HG02885 (cell line): ENCODE measurements around the gene CATSPER4.

ENCODE experiments used
- ATAC-seq: cut with Tn5 transposase; IDR thresholded peaks from one replicate; pipeline ENCODE4 v1.9.1; 2021; ENCODE audit warnings: mild to moderate bottlenecking; ENCODE audit not compliant: unreplicated experiment, poor library complexity

The CATSPER4 gene

GRCh38 chr1:26234644-26235370 lies 44.4 kb downstream of the CATSPER4 start:
- no peak for ATAC-seq

GRCh38 chr1:26237230-26237966 lies 47.0 kb downstream of the CATSPER4 start:
- ATAC-seq = no peak

DNA sequence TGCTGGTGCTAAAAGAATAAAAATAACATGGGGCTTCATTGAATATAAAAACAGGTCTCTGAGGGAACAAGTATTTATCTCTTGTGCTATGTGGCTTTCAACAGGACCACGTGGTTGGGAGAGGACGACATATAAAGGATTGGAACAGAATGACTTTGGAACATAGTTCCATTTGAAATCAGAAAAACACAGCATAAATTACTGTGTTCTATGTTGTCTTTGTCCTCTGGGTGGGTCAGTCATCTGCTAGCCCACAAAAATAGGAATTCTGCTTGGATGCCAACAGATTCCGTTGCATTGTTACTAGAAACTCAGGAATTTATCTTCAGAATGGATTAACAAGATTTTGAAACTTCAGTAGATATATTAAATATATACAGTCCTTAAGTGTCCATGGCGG lies 49.5 kb downstream of the CATSPER4 start:
- no peak for ATAC-seq
